H9 (cell line): Measurements from ENCODE around the gene PACS1. TPM values are rescaled to one million over a fixed set of nuclear protein-coding genes. Genes with fewer than 3 reads are reported as not detected.
"Not testable (repeated sequence)": the region's sequence is repeated elsewhere in the genome, so short reads cannot be mapped to it uniquely, and the experiment has no call there.

Experiments
- DNase-seq: peaks from one replicate; pipeline ENCODE4 v3.0.0-alpha.2; 2017
- H2AFZ ChIP-seq: one replicate; pipeline ENCODE4 v1.6.1; 2013; ENCODE audit warnings: mild to moderate bottlenecking, low read length, control low read depth, moderate library complexity
- H2AK5ac ChIP-seq: 2 replicates; pipeline ENCODE4 v1.6.1; 2013; ENCODE audit warnings: low read length, control low read depth, mixed read lengths; ENCODE audit not compliant: insufficient read length
- H2BK120ac ChIP-seq: one replicate; pipeline ENCODE4 v1.6.1; 2013; ENCODE audit warnings: low read depth, mild to moderate bottlenecking, low read length, control low read depth, inconsistent platforms; ENCODE audit not compliant: poor library complexity, severe bottlenecking
- H2BK12ac ChIP-seq: 2 replicates; pipeline ENCODE4 v1.6.1; 2013; ENCODE audit warnings: low read length, control low read depth, mixed read lengths, low read depth; ENCODE audit not compliant: insufficient read length
- H2BK15ac ChIP-seq: 2 replicates; pipeline ENCODE4 v1.6.1; 2013; ENCODE audit warnings: low read depth, low read length, control low read depth
- H2BK20ac ChIP-seq: one replicate; pipeline ENCODE4 v1.6.1; 2013; ENCODE audit warnings: low read depth, mild to moderate bottlenecking, low read length, control low read depth, inconsistent platforms; ENCODE audit not compliant: poor library complexity, severe bottlenecking
- H2BK5ac ChIP-seq: 2 replicates; pipeline ENCODE4 v1.6.1; 2013; ENCODE audit warnings: low read length, control low read depth, mixed read lengths; ENCODE audit not compliant: insufficient read length
- H3K14ac ChIP-seq: 2 replicates; pipeline ENCODE4 v1.6.1; 2013; ENCODE audit warnings: low read length, control low read depth; ENCODE audit not compliant: insufficient read depth
- H3K18ac ChIP-seq: 2 replicates; pipeline ENCODE4 v1.6.1; 2013; ENCODE audit warnings: low read depth, mild to moderate bottlenecking, mixed read lengths, low read length, control low read depth; ENCODE audit not compliant: insufficient read length
- H3K23ac ChIP-seq: 2 replicates; pipeline ENCODE4 v1.6.1; 2013; ENCODE audit warnings: low read length, control low read depth, mixed read lengths, low read depth; ENCODE audit not compliant: insufficient read length
- H3K23me2 ChIP-seq: 2 replicates; pipeline ENCODE4 v1.6.1; 2013; ENCODE audit warnings: low read depth, mild to moderate bottlenecking, mixed read lengths, low read length, control low read depth; ENCODE audit not compliant: insufficient read length, poor library complexity, severe bottlenecking
- H3K27ac ChIP-seq: 2 replicates; pipeline ENCODE4 v1.5.1; 2013; ENCODE audit warnings: low read length, control low read depth, mixed read lengths, low read depth; ENCODE audit not compliant: insufficient read length
- H3K27me3 ChIP-seq: 2 replicates; pipeline ENCODE4 v1.6.1; 2013; ENCODE audit warnings: low read length, control low read depth, inconsistent platforms; ENCODE audit not compliant: insufficient read depth
- H3K4ac ChIP-seq: 2 replicates; pipeline ENCODE4 v1.6.1; 2013; ENCODE audit warnings: low read depth, mild to moderate bottlenecking, control low read depth, inconsistent platforms, low read length, moderate library complexity
- H3K4me1 ChIP-seq: 2 replicates; pipeline ENCODE4 v1.6.1; 2013; ENCODE audit warnings: low read length, control low read depth, inconsistent platforms; ENCODE audit not compliant: insufficient read depth
- H3K4me2 ChIP-seq: 2 replicates; pipeline ENCODE4 v1.6.1; 2013; ENCODE audit warnings: low read length, control low read depth, mixed read lengths; ENCODE audit not compliant: insufficient read length, insufficient read depth
- H3K56ac ChIP-seq: 2 replicates; pipeline ENCODE4 v1.6.1; 2013; ENCODE audit warnings: low read depth, mild to moderate bottlenecking, mixed read lengths, low read length, control low read depth; ENCODE audit not compliant: insufficient read length
- H3K79me1 ChIP-seq: 2 replicates; pipeline ENCODE4 v1.6.1; 2013; ENCODE audit warnings: low read depth, mild to moderate bottlenecking, moderate library complexity, low read length, control low read depth, inconsistent platforms; ENCODE audit not compliant: insufficient read depth, poor library complexity, severe bottlenecking
- H3K79me2 ChIP-seq: 2 replicates; pipeline ENCODE4 v1.6.1; 2013; ENCODE audit warnings: low read length, control low read depth, inconsistent platforms; ENCODE audit not compliant: insufficient read depth
- H3K9ac ChIP-seq: 2 replicates; pipeline ENCODE4 v1.6.1; 2013; ENCODE audit warnings: low read length, control low read depth, mixed read lengths; ENCODE audit not compliant: insufficient read length; ENCODE audit errors: extremely low read depth
- H3K9me3 ChIP-seq: one replicate; pipeline ENCODE4 v1.6.1; 2013; ENCODE audit warnings: low read depth, low read length, inconsistent platforms; ENCODE audit not compliant: control insufficient read depth
- H3T11ph ChIP-seq: one replicate; pipeline ENCODE4 v1.6.1; 2013; ENCODE audit warnings: mild to moderate bottlenecking, low read length, control low read depth, inconsistent platforms
- H4K20me1 ChIP-seq: one replicate; pipeline ENCODE4 v1.6.1; 2013; ENCODE audit not compliant: control insufficient read depth, insufficient read length, insufficient read depth
- H4K5ac ChIP-seq: 2 replicates; pipeline ENCODE4 v1.6.1; 2013; ENCODE audit warnings: low read depth, mild to moderate bottlenecking, mixed read lengths, low read length, control low read depth; ENCODE audit not compliant: insufficient read length
- H4K8ac ChIP-seq: replicated peaks from 2 replicates; pipeline ENCODE4 v1.6.1; 2013; ENCODE audit warnings: low read length, control low read depth, mixed read lengths, low read depth; ENCODE audit not compliant: insufficient read length
- H4K91ac ChIP-seq: 2 replicates; pipeline ENCODE4 v1.6.1; 2013; ENCODE audit warnings: low read depth, mild to moderate bottlenecking, moderate library complexity, mixed read lengths, low read length, control low read depth; ENCODE audit not compliant: insufficient read length
- H3K27ac Mint-ChIP-seq, 3 experiments: 2 replicates in 2 of 3; 3 replicates in 1 of 3; pipeline ENCODE4 v1.8.0; 2020 to 2021; ENCODE audit warnings: mixed read lengths in 3 of 3, mild to moderate bottlenecking in 1 of 3, moderate library complexity in 1 of 3
- H3K27me3 Mint-ChIP-seq: 2 replicates; pipeline ENCODE4 v1.8.0; 2021; ENCODE audit warnings: low read depth, mild to moderate bottlenecking, moderate library complexity, mixed read lengths
- H3K36me3 Mint-ChIP-seq, 3 experiments: 2 replicates in 2 of 3; 3 replicates in 1 of 3; pipeline ENCODE4 v1.8.0; 2020 to 2021; ENCODE audit warnings: low read depth in 3 of 3, mixed read lengths in 3 of 3; ENCODE audit not compliant: insufficient read depth in 1 of 3
- H3K4me1 Mint-ChIP-seq, 2 experiments: 2 replicates each; pipeline ENCODE4 v1.8.0; 2020; ENCODE audit warnings: mixed read lengths in 2 of 2
- H3K4me3 Mint-ChIP-seq, 2 experiments: 2 replicates in 1 of 2; 3 replicates in 1 of 2; pipeline ENCODE4 v1.8.0; 2020 to 2021; ENCODE audit warnings: mild to moderate bottlenecking in 2 of 2, mixed read lengths in 2 of 2, moderate library complexity in 1 of 2
- H3K9me3 Mint-ChIP-seq, 2 experiments: 2 replicates in 1 of 2; 3 replicates in 1 of 2; pipeline ENCODE4 v1.8.0; 2020; ENCODE audit warnings: mild to moderate bottlenecking in 2 of 2, mixed read lengths in 2 of 2, moderate library complexity in 1 of 2
- WGBS: extraction: QIAGEN DNeasy Blood & Tissue Kit; methylation state at CpG from one replicate; pipeline ENCODE4 v1.1.7; 2013; ENCODE audit warnings: missing lambda C conversion rate, low lambda C conversion rate, mixed read lengths; ENCODE audit not compliant: insufficient read length; ENCODE audit errors: extremely low coverage; 5-methylcytosine and 5-hydroxymethylcytosine counted together
- total RNA-seq: library from RNA; stranded (reverse); gene quantifications from 2 replicates; pipeline ENCODE4 v1.2.1, GENCODE V29; 2021

The PACS1 gene
- total RNA-seq, 1 experiment from 2014 or later: 35.5 TPM

DNA sequence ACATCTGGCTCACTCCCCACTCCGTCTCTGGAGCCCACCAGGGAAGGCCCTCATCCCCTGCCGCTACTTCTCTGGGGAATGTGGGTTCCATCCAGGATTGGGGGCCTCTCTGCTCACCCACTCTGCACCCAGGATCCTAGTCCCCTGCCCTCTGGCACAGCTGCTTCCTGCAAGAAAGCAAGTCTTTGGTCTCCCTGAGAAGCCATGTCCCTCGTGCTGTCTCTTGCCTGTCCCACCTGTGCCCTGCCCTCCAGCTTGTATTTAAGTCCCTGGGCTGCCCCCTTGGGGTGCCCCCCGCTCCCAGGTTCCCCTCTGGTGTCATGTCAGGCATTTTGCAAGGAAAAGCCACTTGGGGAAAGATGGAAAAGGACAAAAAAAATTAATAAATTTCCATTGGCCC is 207.0 kb downstream of the PACS1 start:
- H3K4me1 ChIP-seq, H2BK12ac ChIP-seq, H2BK5ac ChIP-seq, H2BK15ac ChIP-seq, H4K91ac ChIP-seq, H3K14ac ChIP-seq, H4K20me1 ChIP-seq, H3K9me3 Mint-ChIP-seq, H3K23me2 ChIP-seq, H3K4ac ChIP-seq, H2BK20ac ChIP-seq, H3K79me1 ChIP-seq, H2AFZ ChIP-seq, H2BK120ac ChIP-seq, H3K56ac ChIP-seq, H3K27me3 ChIP-seq, H3K27ac ChIP-seq, H3K23ac ChIP-seq, H4K5ac ChIP-seq, H3T11ph ChIP-seq, H2AK5ac ChIP-seq, H4K8ac ChIP-seq, H3K18ac ChIP-seq, H3K79me2 ChIP-seq, H3K9me3 ChIP-seq, H3K4me2 ChIP-seq, DNase-seq, H3K9ac ChIP-seq: not testable (repeated sequence)
- peaks cover 23% of the 10 kb centered on the region for H3K27me3 Mint-ChIP-seq
- H3K4me1 Mint-ChIP-seq: peaks cover 20 to 21% of the 10 kb centered on the region in 2 experiments
- no CpG with 5 or more reads among the region's 4 CpGs for WGBS
- peaks cover 7 to 35% (median 33%) of the 10 kb centered on the region in 3 experiments for H3K36me3 Mint-ChIP-seq
- peak overlapping the region in 1 of 2 experiments; percentile 71; a peak in 3 of 5 replicates for H3K4me3 Mint-ChIP-seq
- 0 out of 7 replicates have a peak overlapping the region, but pooled peaks of 1 of the 3 experiments have one; percentile 28 for H3K27ac Mint-ChIP-seq
